NCI-H1105 treated with DMSO at 0.1 percent for 48 hours (cell line): ENCODE data around the gene DEPDC5.

Experiments
- DNase-seq: peaks from one replicate; lab custom pipeline; 2025; lab: John Stamatoyannopoulos, UW

DEPDC5 gene

DNA sequence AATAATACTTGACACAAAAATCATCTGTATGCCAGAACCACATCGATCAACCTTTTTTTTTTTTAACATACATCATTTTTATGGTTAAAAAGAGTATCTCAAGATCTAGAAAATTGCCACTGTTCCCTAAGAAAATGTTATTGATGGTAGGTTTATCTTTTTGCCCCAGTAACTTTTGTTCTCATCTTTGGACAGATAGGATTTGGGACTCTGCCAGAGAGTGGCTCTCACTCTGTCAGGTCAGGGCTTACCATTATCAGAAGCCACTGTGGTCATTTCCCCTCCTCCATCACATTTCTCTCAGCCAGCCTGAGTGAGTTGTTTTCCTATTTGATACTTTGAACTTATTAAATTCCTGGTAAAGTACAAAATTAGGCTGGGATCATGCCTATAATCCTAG lies 142.7 kb downstream of the DEPDC5 start:
- no peak for DNase-seq

DNA sequence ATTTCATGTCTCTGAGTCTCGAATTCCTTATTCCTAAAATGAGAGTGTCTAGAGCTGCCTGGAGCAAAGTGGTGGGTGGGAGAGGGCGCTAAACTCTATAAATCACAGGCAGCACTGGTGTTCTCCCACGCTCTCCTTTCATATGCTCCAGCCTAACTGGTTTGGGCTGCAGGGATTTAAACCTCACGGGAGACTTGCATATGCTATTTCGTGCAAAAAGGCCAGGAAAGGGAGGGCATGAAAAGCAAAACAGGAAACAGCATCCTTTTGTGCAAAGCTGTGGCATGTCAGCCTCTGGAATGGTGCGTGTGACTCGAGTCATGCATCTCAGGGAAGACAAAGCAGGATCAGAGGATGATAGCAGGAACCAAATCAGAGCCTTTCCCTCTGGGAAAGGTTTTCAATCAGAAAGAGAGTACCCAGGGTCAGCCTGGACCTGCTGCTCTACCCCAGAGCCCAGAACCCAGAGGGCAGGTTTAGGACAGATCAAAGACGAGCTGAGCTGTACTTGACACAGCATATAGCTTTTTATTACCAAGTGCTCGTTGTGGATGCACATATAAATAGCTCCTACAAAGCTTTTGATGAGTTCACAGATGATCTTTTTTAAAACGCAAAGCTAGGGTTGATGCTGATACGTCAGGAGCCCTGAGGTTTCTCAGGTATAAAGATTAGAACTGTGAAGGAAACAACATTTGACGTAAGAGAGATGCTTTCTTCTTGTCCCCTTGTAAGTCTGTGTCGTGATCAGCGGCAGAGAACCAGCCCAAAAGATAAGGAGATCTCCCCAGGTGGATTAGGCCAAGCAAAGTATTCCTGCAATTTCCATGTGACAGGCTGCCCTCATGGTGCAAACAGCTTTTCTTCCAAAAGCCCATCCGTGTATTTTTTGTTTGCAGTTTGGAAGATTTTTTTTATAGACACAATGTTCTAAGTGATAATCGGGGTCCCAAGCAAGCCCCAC lies 144.3 kb downstream of the DEPDC5 start:
- no peak for DNase-seq

DNA sequence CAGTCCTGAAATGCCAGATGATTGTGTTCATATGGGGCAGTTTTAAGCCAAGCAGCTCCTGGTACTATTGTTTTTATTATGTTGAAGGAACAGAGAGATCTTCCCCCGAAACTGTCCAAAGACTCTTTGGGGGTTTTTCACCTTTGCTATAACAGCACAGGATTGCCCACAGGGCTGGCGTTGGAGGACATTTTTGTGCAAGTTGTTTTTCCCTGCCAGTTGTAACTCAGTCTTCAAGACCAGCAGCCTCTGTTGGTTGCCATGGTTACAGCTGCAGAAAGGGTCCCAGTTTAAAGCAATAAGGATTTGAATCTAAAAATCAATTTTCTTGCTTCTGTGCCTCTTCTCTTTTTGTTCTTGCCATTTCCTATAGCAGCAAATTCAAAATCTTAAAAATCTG lies 145.1 kb downstream of the DEPDC5 start:
- no peak for DNase-seq

DNA sequence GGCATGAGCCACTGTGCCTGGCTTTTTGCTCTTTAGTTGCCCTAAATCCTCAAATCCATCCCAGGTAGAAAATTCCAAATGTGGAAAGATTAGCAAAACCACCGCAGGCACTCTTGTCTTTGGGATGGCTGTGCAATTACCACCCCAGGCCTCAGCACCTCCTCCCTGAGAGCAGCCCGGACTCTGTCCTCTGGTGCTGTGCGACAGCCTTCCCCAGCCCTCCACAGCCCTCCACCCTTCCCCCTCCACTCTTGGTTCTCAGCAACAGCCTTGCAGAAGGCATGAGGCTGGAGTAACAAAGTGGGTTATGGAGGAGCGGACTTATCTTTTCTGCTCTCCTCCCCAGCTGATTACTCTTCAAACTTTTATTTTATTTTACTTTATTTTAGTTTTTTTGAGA lies 145.8 kb downstream of the DEPDC5 start:
- no peak for DNase-seq

DNA sequence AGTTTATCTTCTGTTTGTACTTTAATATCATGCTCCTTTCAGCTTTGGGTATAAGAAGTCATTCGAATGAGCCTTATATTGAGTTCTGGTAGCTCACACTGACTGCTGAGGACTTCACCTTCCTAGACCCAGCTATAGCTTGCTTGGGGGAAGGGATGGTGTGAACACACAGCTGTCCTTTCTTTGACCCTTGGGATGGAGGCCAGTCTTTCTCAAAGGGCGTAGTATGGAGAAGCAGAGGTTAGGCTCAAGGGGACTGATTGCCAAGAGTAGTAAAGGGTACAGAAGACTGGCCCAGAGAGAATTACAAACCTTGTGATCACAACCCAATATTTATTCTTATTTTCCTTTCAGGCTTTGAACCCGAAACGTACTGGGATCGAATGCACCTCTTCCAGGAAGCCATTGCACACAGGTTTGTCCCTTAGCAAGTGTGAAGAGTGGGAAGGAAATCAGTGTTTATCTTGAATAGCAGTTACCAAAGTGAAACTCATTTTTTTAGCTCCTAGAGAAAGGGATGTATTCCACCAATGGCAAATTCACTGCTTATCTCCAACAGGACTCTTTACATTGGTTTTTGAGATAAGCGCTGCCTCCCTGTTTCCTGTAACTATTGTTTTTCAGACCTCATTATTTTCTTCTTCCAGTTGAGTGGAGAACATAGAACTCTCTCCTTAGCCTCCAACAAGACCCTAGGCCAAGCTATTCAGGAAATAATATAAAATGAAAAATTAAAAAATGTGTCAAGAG lies 147.7 kb downstream of the DEPDC5 start:
- DNase-seq, result no peak

DNA sequence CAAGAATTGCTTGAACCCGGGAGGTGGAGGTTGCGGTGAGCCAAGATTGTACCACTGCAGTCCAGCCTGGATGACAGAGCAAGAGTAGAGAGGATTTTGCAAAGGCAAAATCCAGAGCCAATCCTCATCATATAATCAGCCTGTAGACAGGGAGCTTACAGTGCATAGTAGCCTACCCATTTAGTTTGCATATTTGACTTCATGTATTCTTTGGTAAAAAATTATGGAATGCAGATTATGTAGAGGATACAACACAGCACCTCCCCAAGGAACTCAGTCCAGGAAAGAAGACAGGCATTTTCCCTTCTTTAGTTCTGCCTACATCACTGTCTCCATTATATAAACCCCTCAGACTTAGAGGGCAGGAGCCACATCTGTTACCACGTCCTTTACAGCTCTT lies 150.8 kb downstream of the DEPDC5 start:
- DNase-seq, result no peak

DNA sequence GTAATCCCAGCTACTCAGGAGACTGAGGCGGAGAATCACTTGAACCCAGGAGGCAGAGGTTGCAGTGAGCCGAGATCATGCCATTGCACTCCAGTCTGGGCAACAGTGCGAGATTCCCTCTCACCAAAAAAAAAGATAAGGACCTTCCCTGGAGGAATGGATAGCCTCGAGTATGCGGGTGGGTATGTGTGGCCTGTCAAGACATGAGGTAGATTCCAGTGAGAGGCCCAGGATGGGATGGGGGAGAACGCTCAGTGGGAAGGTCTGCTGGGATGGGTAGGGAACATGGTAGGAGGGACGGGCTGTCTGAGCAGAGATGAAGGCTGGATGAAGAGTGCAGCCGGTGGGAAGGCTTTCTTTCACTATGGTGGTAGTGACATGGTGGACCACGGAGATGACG lies 151.5 kb downstream of the DEPDC5 start:
- no peak for DNase-seq

DNA sequence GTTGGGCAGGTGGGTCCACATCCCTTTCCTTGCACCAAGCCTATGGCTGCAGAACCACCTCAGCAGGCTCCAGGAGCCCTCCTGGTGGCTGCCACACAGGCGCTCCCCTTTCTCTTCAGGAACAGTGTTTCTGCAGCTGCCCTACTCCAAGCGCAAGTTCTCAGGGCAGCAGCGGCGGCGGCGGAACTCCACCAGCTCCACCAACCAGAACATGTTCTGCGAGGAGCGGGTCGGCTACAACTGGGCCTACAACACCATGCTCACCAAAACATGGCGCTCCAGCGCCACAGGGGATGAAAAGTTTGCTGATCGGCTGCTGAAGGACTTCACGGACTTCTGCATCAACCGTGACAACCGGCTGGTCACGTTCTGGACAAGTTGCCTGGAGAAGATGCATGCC lies 152.3 kb downstream of the DEPDC5 start:
- no peak for DNase-seq

DNA sequence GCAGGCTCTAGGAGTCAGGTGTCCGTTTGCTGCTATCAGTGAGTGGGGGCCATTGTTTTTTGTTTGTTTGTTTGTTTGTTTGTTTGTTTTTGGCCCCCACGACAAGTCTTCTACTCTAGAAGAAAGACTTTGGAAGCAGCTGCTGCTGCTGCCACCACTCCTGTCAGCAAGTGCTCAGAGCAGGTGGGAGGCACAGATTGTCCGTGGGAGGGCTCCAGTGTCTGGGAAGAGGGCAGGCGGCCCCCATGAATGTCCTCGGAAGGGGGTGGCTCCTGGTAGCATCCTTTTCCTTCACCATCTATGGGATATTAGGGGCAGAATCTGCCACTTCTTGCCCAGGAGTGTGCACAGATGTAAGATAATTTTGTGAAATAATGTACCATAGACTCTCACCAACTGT lies 152.8 kb downstream of the DEPDC5 start:
- no peak for DNase-seq

DNA sequence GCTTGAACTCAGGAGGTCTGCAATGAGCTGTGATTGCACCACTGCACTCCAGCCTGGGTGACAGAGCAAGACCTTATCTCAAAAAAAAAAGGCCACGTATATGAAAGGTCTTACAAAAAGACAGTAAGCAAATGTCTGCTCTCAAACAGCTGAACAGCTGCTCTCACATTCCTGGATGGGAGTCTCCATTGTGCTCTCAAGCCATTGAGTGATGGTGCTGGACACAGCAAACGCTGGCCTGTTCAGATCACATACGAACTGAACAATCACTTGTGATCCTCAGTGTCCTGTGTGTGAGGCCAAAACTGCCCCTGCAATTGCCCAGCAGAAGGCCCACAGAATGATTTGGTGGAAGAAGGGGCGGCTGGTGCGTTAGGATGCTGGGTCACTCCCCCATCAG lies 156.2 kb downstream of the DEPDC5 start:
- DNase-seq, result no peak

DNA sequence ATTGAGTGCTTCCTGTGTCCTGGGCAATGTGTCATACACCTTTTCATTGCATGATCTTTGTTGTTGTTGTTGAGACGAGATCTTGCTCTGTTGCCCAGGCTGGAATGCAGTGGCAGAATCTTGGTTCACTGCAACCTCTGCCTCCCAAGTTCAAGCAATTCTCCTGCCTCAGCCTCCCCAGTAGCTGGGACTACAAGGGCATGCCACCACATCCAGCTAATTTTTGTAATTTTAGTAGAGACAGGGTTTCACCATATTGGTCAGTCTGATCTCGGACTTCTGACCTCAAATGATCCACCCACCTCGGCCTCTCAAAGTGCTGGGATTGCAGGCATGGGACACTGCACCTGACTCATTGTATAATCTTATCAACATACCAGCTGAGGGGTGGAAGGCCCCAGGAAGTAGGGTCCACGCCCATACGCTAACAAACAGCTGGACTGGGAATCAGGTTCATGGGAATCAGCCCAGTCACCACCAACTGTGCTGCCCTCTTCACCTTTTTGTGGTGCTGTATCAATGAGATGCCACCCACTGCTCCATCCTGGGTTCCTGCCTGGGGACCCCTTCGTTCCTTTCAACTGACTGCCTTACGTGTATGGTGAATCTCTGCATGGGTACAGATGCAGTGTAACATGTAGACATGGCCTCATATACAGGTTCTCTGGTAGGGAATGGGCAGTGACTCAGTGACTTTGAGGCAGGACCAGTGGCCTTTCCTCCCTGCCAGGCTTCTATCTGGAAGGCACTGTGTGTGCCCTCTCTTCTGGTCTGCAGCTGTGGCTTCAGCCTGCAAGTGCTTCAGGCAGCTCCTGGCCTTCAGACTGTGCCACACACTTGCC lies 158.0 kb downstream of the DEPDC5 start:
- no peak for DNase-seq

DNA sequence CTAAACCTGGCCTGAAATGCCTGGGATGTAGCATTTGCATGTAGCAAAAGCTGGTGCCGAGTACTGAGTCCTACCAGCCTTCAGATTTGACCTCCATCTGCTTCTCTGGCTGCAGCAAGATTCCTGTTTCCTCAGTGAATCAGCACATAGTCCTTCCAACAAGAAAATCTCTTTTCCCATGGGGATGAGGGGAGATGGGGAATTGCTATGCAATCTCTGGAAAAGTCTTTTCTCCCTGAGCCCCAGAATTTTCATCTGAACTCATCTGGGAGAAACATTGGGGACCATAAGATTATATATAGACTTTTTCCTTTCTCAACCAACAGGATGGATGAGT lies 158.6 kb downstream of the DEPDC5 start:
- no peak for DNase-seq

DNA sequence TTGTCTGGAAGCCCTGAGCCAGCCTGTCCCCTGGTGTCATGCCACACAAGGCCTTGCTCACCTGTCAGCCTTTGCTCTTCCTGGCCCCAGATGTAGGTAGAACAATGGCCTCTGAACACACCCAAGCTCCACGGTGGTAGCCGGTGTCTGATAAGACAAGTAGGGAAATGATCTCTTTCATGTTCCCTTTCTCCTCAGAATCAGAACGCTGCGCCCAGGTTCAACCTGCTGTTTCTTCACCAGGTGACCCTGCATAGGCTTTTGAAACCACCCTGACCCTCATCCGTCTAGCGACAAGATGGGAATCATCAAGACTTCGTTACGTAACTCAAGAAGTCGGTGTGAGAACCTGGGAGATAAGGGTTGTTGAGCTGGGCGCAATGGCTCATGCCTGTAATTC lies 161.8 kb downstream of the DEPDC5 start:
- DNase-seq, result no peak

DNA sequence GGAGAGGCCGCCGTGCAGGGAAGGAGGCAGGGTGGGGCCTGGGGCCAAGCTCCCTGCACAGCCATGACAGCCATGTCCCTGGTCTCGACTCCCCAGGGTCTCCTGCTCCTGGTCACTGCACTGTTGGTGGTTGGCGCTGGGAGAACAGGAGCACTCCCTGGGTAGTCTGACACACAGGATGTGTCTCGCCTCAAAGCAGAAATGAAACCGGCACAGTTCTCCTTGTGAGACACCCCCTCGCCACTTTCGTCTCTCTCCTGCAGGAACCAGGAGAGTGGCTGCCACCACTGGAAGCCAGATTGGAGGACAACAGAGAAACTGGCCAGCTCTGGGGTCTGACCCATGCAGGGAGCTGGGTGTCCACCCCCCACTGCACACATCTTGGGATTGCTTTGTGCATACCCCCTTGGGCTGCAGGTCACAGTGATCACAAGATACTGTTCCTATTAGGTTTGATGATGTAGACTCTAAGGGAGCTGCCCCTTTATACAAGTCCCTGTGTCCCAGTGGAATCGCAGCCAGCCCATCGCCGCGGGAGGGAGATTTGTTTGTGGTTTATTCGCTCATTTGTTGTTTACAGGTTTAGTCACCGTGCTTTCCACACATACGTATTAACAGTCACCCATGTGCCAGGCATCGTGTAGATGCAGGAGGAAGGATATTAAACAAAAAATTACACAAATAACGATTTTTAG lies 163.6 kb downstream of the DEPDC5 start:
- no peak for DNase-seq

DNA sequence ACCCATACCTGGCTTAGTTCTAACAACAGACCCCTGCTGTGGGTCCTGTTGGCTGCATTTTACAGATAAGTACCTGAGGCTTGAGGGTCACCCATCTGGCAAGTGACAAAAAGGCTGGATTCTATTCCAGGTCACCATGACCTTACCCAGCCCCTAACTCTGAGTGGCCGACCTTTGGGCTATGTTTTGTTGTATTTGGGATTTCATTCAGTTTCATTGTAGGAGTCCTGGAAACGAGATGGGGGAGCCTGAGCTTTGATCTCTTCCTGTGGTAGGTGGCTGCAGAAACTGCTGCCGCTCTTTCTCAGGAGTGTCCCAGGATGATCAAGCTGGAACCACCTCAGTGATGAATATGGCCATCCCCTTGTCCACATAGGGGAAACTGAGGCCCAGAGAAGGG lies 165.9 kb downstream of the DEPDC5 start:
- DNase-seq, result no peak

DNA sequence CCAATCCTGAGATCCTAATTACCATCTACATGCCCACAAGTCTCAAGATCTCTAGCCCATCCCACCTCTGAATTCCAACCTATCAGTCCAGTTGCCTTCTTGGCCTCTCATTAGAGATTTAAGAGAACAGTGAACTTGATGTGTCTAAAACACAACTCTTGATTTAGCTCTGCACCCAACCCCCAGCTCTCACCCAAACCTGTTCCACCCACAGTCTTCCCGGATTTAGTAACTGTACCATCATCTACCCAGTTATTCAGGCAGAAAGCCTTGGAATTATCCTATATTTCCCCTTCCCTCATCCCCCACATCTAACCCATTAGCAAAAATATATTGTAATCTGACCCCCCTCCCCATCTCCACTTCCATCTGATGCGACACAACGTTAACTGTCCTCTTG lies 166.5 kb downstream of the DEPDC5 start:
- DNase-seq, result no peak

DNA sequence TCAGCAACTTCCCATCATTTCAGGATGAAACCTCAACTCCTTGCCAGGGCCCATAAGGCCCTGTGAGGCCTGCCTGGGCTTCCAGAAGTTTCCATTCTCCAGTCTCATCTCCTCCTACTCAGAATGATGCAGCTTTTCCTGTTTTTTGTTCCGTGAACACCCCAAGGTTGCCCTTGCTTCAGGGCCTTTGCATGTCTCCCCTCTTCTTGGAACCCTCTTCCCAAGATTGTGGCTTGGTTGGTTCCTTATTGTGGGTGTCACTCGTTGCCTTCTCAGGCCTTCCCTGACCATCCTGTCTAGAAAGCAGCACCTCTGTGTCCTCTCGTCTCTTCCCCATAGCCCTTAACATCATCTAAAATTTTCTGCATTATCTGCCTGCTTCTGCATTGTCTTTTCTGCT lies 167.3 kb downstream of the DEPDC5 start:
- DNase-seq, result no peak

DNA sequence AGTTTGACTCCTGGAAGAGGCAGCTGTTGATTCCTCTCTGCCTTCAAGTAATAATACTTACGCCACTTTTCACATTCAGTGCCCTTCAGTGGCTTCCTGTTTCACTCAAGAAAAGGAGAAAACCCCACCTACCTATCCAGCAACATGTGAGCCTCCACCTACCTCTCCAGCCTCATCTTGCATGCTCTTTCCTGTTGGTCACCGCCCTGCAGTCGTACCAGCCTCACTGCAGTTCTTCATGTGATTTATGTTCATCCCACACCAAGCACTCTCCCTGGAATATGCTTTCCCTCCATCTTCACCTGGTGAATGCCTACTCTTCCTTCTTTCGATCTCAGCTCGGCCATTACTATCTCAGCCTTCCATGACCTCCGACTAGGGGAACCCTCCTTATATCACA lies 168.7 kb downstream of the DEPDC5 start:
- DNase-seq, result no peak

DNA sequence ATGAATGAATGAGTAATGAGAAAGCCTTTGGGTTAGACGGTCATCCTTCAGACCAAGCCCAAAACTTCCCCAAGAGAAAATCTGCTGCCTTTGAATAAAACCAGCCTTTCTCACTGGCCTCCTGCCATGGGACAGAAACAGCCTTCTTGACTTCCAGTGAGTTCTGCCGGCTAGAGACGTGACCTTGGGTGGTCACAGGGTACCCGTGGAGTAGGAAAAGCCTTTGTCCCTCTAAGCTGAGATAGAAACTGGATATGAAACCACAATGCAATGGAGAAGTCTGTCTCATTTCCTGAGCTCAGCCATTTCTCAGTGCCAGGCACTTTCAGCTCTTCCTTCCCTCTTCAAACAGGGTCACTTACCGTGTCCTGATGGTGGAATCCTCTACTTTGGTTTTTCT lies 169.3 kb downstream of the DEPDC5 start:
- DNase-seq, result no peak

DNA sequence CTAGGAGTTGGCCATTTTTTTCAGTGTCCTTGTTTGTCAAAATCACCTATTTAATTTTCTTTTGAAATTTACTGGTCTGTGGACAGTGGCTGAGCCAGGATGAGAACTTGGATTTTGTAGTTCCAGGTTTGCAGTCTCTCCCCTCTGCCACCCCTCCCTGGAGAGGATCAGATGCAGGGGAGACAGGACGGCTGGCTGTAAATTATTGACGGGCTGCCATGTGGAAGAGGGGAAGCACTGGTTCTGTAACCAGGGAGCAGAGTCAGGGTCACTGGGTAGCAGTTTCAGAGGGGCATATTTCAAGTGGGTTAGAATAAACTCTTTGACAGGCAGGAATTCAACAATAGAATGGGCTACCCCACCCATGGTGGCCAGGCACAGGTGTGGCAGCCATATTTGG lies 169.9 kb downstream of the DEPDC5 start:
- DNase-seq, result no peak

DNA sequence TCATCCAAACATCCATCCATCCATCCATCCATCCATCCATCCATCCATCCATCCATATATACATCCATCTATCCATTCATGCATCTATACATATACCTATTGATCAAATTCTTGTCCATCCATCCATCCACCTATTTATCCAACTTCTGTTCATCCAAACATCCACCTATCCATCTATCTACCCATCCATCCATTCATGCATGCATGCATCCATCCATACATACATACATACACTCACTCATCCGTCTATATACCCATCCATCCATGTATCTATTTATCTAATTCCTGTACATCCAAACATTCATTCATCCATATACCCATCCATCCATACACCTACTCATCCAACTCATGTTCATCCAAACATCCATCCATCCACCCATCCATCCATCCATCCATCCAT lies 171.2 kb downstream of the DEPDC5 start:
- DNase-seq, result no peak

DNA sequence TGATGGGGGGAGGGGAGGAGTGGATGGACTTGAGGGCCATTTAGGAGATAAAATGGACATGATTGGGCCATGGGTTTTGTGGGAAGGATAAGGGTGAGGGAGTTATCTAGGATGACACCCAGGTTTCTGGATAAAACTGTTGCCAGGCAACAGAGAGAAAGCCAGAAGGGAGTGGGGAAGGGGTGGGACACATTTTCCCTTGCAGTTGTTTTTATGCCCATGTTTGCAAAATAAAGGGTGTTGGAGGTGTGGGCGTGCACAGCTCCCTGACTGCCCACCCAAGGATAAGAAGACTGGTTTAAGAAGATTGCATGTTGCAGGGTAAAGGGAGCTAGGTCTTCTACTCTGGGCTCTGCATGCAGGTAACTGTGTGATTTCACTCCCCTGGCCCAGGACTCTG lies 172.2 kb downstream of the DEPDC5 start:
- DNase-seq, result no peak
